GM21367 (cell line): Measurements from ENCODE around the gene LSM11.

ENCODE experiments used
- ATAC-seq: cut with Tn5 transposase; IDR thresholded peaks from one replicate; pipeline ENCODE4 v1.9.1; 2021; ENCODE audit not compliant: unreplicated experiment

The LSM11 gene

DNA sequence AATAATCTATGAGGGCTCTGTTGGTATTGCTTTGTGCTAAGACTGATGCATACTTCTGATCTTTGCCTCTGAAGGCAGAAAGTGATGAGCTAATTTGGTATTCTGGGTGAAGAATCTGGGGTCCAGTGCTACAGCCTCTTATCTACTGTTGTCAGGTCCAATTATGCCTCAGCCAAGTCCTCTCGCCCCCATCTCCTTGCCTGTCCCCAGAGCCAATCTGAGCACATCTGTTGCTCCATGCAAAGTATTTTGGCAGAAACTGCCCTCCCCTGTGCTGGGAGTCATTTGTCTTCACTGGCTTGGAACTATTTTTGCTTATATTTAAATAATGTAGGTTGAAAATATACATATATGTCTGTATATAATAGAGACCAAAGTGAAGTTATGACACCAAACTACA lies 23.4 kb downstream of the LSM11 start:
- ATAC-seq: no peak

- no peak for ATAC-seq
Observed at GRCh38 chr5:157767689-157768088, 24.2 kb downstream of the LSM11 start.

- no peak for ATAC-seq
Observed at GRCh38 chr5:157770665-157771064, 27.2 kb downstream of the LSM11 start.

- ATAC-seq: no peak
Observed at GRCh38 chr5:157772127-157772526, 28.6 kb downstream of the LSM11 start.

- ATAC-seq: no peak
Observed at GRCh38 chr5:157778121-157778805, 34.8 kb downstream of the LSM11 start.

DNA sequence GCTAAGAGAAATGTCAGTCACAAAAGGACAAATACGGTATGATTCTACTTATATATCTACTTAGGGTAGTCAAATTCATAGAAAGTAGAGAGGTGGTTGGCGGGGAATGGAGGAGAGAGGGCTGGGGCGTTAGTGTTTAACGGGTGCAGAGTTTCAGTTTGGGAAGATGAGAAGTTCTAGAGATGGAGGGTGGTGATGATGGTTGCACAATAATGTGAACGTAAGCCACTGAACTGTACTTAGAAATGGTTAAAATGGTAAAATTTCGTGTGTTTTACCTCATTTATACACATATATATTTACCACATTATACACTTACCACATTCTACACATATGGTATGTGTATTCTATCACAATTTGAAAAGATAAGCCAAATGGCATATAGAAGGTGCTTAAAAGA lies 35.7 kb downstream of the LSM11 start:
- no peak for ATAC-seq

GRCh38 chr5:157785801-157786200 lies 42.3 kb downstream of the LSM11 start:
- no peak for ATAC-seq

- no peak for ATAC-seq
Observed at GRCh38 chr5:157793301-157793700, 49.8 kb downstream of the LSM11 start.

DNA sequence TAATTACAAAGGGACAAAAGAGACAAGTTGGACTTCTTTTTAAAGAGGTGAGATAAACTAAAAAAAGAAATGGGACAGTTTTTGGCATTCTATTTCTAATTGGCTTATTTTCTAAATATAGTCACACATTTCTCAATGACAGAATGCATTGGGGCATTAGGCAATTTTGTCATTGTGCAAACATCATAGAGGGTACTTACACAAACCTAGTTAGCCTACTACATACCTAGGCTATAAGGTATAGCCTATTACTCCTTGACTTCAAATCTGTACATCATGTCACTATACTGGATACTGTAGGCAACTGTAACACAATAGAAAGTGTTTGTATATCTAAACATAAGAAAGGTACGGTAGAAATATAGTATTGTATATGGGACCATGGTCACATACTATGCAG lies 56.1 kb downstream of the LSM11 start:
- ATAC-seq: no peak

DNA sequence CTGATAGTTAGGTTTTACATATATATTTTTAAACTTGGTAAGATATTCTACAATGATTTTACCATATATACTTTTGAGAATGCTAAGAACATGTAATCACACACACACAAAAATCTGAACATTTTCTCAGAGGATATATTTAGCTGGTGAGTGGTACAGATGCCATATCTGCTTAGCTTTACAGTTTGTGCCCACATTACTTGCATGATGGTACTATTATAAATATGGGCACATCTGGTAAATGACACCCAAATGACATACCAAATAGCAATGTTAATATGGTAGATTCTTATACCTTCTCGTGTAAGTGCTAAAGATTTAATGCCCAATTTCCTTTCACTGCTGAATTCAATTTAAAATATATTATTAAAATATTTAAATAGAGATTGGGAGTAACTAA lies 56.6 kb downstream of the LSM11 start:
- ATAC-seq: no peak

- ATAC-seq: no peak
Observed at GRCh38 chr5:157802736-157803135, 59.2 kb downstream of the LSM11 start.

- ATAC-seq: no peak
Observed at GRCh38 chr5:157808043-157808442, 64.5 kb downstream of the LSM11 start.
